Activated T-cell treated with anti-CD3 and anti-CD28 coated beads, Interleukin-2, amount 50 U/mL, for 4 hours (primary cell): ENCODE data around the gene HAX1. TPM values are rescaled to one million over a fixed set of nuclear protein-coding genes. Genes with fewer than 3 reads are reported as not detected.

ENCODE experiments used
- total RNA-seq, 3 donors: library from RNA; stranded (reverse); gene quantifications; one replicate each; pipeline ENCODE4 v1.2.1, GENCODE V29; 2021

Gene HAX1
- total RNA-seq, 3 donors from 2014 or later, result 131 to 178 (median 157) TPM

Other genes with a start within 250 kb of the HAX1 start
- gene NUP210L, start 117.6 kb upstream of the HAX1 start, total RNA-seq, result under 1 TPM; 0.05 to 0.08 (median 0.08) TPM
- gene TPM3, start 80.5 kb upstream of the HAX1 start, total RNA-seq, result 100 to 1,000 TPM; 788 to 834 (median 808) TPM
- not detected for gene CFAP141, start 66.3 kb upstream of the HAX1 start, total RNA-seq
- gene UBAP2L, start 51.7 kb upstream of the HAX1 start, total RNA-seq, result 100 to 1,000 TPM; 299 to 328 (median 318) TPM
- not detected for gene AQP10, start 48.5 kb downstream of the HAX1 start, total RNA-seq
- 10 to 100 TPM; 73.1 to 74.9 (median 73.4) TPM for gene ATP8B2, start 52.9 kb downstream of the HAX1 start, total RNA-seq
- 10 to 100 TPM; 20.7 to 28.7 (median 24.1) TPM for gene IL6R, start 132.7 kb downstream of the HAX1 start, total RNA-seq
- not detected for gene TDRD10, start 229.6 kb downstream of the HAX1 start, total RNA-seq
- gene SHE, start 229.8 kb downstream of the HAX1 start, total RNA-seq, result under 1 TPM; 0.03 to 0.14 (median 0.05) TPM